Measurements from ENCODE around the gene PRR11. TPM values are rescaled to one million over a fixed set of nuclear protein-coding genes. Genes with fewer than 3 reads are reported as not detected.
A peak's percentile ranks its signal among the peaks of the same experiment; 100 is the strongest.

PRR11 gene
- total RNA-seq, 2 experiments from 2014 or later: 65.4 to 69.8 TPM

Small RNAs within 50 kb of the gene (microRNA-seq; reads per million reads assigned to microRNA genes)
- 132 reads per million, percentile 68 among the genes with 10 or more reads in this experiment for gene MIR301A
- 7,363 reads per million, percentile 94 among the genes with 10 or more reads in this experiment for gene MIR454

Other genes with a start within 250 kb of the PRR11 start
- gene TRIM37, start 48.9 kb upstream of the PRR11 start, total RNA-seq: 10 to 100 TPM; 29.3 to 37.7 TPM
- 10 to 100 TPM; 77.8 to 78.0 TPM for gene SKA2, start 560 bp upstream of the PRR11 start, total RNA-seq
- gene SMG8, start 54.3 kb downstream of the PRR11 start, total RNA-seq: 10 to 100 TPM; 15.2 to 21.7 TPM
- gene GDPD1, start 64.8 kb downstream of the PRR11 start, total RNA-seq: 1 to 10 TPM; 2.5 to 2.9 TPM
- 10 to 100 TPM in 1 of 2 experiments, 1 to 10 TPM in 1; 9.9 to 12.3 TPM for gene YPEL2, start 175.9 kb downstream of the PRR11 start, total RNA-seq